HepG2 (cell line): ENCODE measurements around the gene ATP5F1E. TPM values are rescaled to one million over a fixed set of nuclear protein-coding genes. Genes with fewer than 3 reads are reported as not detected.

ENCODE experiments used
- ESRRA ChIP-seq: sonication (generic); formaldehyde crosslinking; IDR thresholded peaks from 2 replicates; pipeline ENCODE4 v1.5.1; 2020; ENCODE audit warnings: mild to moderate bottlenecking, low read depth, missing genetic modification reagents
- FOXO4 ChIP-seq: sonication (generic); formaldehyde crosslinking; conservative IDR thresholded peaks from 2 replicates; pipeline ENCODE4 v1.8.1; 2023; ENCODE audit warnings: missing genetic modification reagents
- KAT2B ChIP-seq: fragments of 150-350 bp; IDR thresholded peaks from 2 replicates; pipeline ENCODE4 v1.6.1; 2014; ENCODE audit warnings: low read depth, low read length, borderline replicate concordance
- KAT7 ChIP-seq: IDR thresholded peaks from 2 replicates; pipeline ENCODE4 v1.6.1; 2018; ENCODE audit warnings: borderline replicate concordance, missing compliant biosample characterization
- MYC ChIP-seq: sonication (generic); formaldehyde crosslinking; IDR thresholded peaks from 2 replicates; pipeline ENCODE4 v1.9.0; 2021; ENCODE audit warnings: missing genetic modification reagents, borderline replicate concordance
- SALL1 ChIP-seq: sonication (generic); formaldehyde crosslinking; IDR thresholded peaks from 2 replicates; pipeline ENCODE4 v1.8.0; 2022; ENCODE audit warnings: mild to moderate bottlenecking, missing genetic modification reagents
- SIN3B ChIP-seq: fragments of 150-350 bp; IDR thresholded peaks from 2 replicates; pipeline ENCODE4 v1.6.1; 2014; ENCODE audit warnings: low read length
- THAP8 ChIP-seq: sonication (generic); formaldehyde crosslinking; IDR thresholded peaks from 2 replicates; pipeline ENCODE4 v1.5.1; 2020; ENCODE audit warnings: missing genetic modification reagents, mild to moderate bottlenecking, borderline replicate concordance
- UBTF ChIP-seq: sonication (generic); formaldehyde crosslinking; IDR thresholded peaks from 2 replicates; pipeline ENCODE4 v1.4.0; 2020; ENCODE audit warnings: mild to moderate bottlenecking, missing genetic modification reagents
- XBP1 ChIP-seq: sonication (generic); formaldehyde crosslinking; IDR thresholded peaks from 2 replicates; pipeline ENCODE4 v1.5.0; 2020; ENCODE audit warnings: missing genetic modification reagents
- ZBTB1 ChIP-seq: sonication (generic); formaldehyde crosslinking; IDR thresholded peaks from 2 replicates; pipeline ENCODE4 v1.4.0; 2020; ENCODE audit warnings: missing genetic modification reagents, borderline replicate concordance
- ZFP36 ChIP-seq: fragments of 150-350 bp; IDR thresholded peaks from 2 replicates; pipeline ENCODE4 v1.6.1; 2018; ENCODE audit warnings: borderline replicate concordance, low read length, low read depth; ENCODE audit not compliant: partially characterized antibody
- ZFP62 ChIP-seq: sonication (generic); formaldehyde crosslinking; IDR thresholded peaks from 2 replicates; pipeline ENCODE4 v1.4.0; 2020; ENCODE audit warnings: missing genetic modification reagents
- ZNF674 ChIP-seq: sonication (generic); formaldehyde crosslinking; IDR thresholded peaks from 2 replicates; pipeline ENCODE4 v1.5.0; 2020; ENCODE audit warnings: low read depth, mild to moderate bottlenecking, missing genetic modification reagents
- ZNF766 ChIP-seq: sonication (generic); formaldehyde crosslinking; IDR thresholded peaks from 2 replicates; pipeline ENCODE4 v1.5.0; 2020; ENCODE audit warnings: missing genetic modification reagents, borderline replicate concordance
- ZNF776 ChIP-seq: sonication (generic); formaldehyde crosslinking; IDR thresholded peaks from 2 replicates; pipeline ENCODE4 v1.4.0; 2020; ENCODE audit warnings: mild to moderate bottlenecking, missing genetic modification reagents
- ZNF784 ChIP-seq: sonication (generic); formaldehyde crosslinking; IDR thresholded peaks from 2 replicates; pipeline ENCODE4 v1.5.1; 2020; ENCODE audit warnings: missing genetic modification reagents, mild to moderate bottlenecking, borderline replicate concordance
- polyA plus RNA-seq, 8 experiments: library from polyadenylated mRNA; depleted of rRNA in 3 of 8; stranded (reverse) in 7 of 8; unstranded in 1 of 8; fragments of >200 nt; fragmentation: Illumina TruSeq in 4 of 8; extraction: Trizol in 4 of 8; gene quantifications; 2 replicates each; pipeline versions ENCODE4 v1.2.1 to v1.2.3, GENCODE V29; 2011 to 2016; ENCODE audit warnings: low read depth in 4 of 8, missing spikeins in 1 of 8, mixed read lengths in 1 of 8; ENCODE audit not compliant: insufficient read depth in 1 of 8
- total RNA-seq, 5 experiments: library from RNA; depleted of rRNA; stranded (reverse); fragments of >200 nt; fragmentation: Illumina TruSeq; extraction: Trizol; gene quantifications; 2 replicates each; pipeline ENCODE4 v1.2.3, GENCODE V29; 2016; ENCODE audit warnings: low read depth in 1 of 5
- TF ChIP-seq, protein P1 (sequence below): sonication (generic); formaldehyde crosslinking; IDR thresholded peaks from 2 replicates; pipeline ENCODE4 v1.4.0; 2020; ENCODE audit warnings: mild to moderate bottlenecking, missing genetic modification reagents
- TF ChIP-seq, protein P2 (sequence below): sonication (generic); formaldehyde crosslinking; IDR thresholded peaks from 2 replicates; pipeline ENCODE4; 2020; ENCODE audit warnings: missing genetic modification reagents, mild to moderate bottlenecking, borderline replicate concordance

The ATP5F1E gene
- total and polyA plus RNA-seq, 2 of the 13 experiments (the other 11 are each of a cell fraction or from before 2014, with no cell fraction given): 121 to 134 TPM

GRCh38 chr20:59032023-59032712 is at the start of gene ATP5F1E (continued):
- TF ChIP-seq UBTF (CRISPR knock-in tag): peak; percentile 91
- no peak for TF ChIP-seq KAT2B
- TF ChIP-seq ZFP62 (CRISPR knock-in tag): no peak
- TF ChIP-seq FOXO4 (CRISPR knock-in tag): no peak
- peak; percentile 68 for TF ChIP-seq ZNF784 (CRISPR knock-in tag)
- TF ChIP-seq ZFP36: peak; percentile 4
- TF ChIP-seq, protein P1, sequence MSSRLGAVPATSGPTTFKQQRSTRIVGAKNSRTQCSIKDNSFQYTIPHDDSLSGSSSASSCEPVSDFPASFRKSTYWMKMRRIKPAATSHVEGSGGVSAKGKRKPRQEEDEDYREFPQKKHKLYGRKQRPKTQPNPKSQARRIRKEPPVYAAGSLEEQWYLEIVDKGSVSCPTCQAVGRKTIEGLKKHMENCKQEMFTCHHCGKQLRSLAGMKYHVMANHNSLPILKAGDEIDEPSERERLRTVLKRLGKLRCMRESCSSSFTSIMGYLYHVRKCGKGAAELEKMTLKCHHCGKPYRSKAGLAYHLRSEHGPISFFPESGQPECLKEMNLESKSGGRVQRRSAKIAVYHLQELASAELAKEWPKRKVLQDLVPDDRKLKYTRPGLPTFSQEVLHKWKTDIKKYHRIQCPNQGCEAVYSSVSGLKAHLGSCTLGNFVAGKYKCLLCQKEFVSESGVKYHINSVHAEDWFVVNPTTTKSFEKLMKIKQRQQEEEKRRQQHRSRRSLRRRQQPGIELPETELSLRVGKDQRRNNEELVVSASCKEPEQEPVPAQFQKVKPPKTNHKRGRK: peak; percentile 76
- peak; percentile 93 for TF ChIP-seq SALL1 (CRISPR knock-in tag)
- TF ChIP-seq SIN3B: peak; percentile 70
- TF ChIP-seq ZNF766 (CRISPR knock-in tag): peak; percentile 95
- no peak; the same call in 1 of the 2 replicates for TF ChIP-seq ZNF674 (CRISPR knock-in tag)
- no peak for TF ChIP-seq XBP1
- TF ChIP-seq MYC (CRISPR knock-in tag): peak; percentile 95
- TF ChIP-seq ZNF776 (CRISPR knock-in tag): peak; percentile 97
- peak; percentile 53; the same call in 1 of the 2 replicates for TF ChIP-seq ZBTB1
- peak; percentile 100 for TF ChIP-seq KAT7
- peak; percentile 62; the same call in 1 of the 2 replicates for TF ChIP-seq THAP8 (CRISPR knock-in tag)
- TF ChIP-seq ESRRA (CRISPR knock-in tag): peak; percentile 83
- TF ChIP-seq, protein P2, sequence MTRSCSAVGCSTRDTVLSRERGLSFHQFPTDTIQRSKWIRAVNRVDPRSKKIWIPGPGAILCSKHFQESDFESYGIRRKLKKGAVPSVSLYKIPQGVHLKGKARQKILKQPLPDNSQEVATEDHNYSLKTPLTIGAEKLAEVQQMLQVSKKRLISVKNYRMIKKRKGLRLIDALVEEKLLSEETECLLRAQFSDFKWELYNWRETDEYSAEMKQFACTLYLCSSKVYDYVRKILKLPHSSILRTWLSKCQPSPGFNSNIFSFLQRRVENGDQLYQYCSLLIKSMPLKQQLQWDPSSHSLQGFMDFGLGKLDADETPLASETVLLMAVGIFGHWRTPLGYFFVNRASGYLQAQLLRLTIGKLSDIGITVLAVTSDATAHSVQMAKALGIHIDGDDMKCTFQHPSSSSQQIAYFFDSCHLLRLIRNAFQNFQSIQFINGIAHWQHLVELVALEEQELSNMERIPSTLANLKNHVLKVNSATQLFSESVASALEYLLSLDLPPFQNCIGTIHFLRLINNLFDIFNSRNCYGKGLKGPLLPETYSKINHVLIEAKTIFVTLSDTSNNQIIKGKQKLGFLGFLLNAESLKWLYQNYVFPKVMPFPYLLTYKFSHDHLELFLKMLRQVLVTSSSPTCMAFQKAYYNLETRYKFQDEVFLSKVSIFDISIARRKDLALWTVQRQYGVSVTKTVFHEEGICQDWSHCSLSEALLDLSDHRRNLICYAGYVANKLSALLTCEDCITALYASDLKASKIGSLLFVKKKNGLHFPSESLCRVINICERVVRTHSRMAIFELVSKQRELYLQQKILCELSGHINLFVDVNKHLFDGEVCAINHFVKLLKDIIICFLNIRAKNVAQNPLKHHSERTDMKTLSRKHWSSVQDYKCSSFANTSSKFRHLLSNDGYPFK (CRISPR knock-in tag): peak; percentile 96
